GM19035 (cell line): ENCODE data around the gene FIG4.
"Not testable (repeated sequence)": the region's sequence is repeated elsewhere in the genome, so short reads cannot be mapped to it uniquely, and the experiment has no call there.

Experiments used
- ATAC-seq: cut with Tn5 transposase; IDR thresholded peaks from one replicate; pipeline ENCODE4 v1.9.1; 2021; ENCODE audit not compliant: unreplicated experiment

The FIG4 gene

GRCh38 chr6:109759098-109759955 lies 68.2 kb downstream of the FIG4 start:
- ATAC-seq = no peak

- ATAC-seq = no peak
Measured at GRCh38 chr6:109760208-109760607, 69.1 kb downstream of the FIG4 start.

- no peak for ATAC-seq
Measured at GRCh38 chr6:109762166-109762565, 71.1 kb downstream of the FIG4 start.

- ATAC-seq = no peak
Measured at GRCh38 chr6:109762769-109763441, 71.8 kb downstream of the FIG4 start.

- ATAC-seq = no peak
Measured at GRCh38 chr6:109766167-109766566, 75.1 kb downstream of the FIG4 start.

- no peak for ATAC-seq
Measured at GRCh38 chr6:109767961-109768360, 76.9 kb downstream of the FIG4 start.

GRCh38 chr6:109768485-109768884 lies 77.4 kb downstream of the FIG4 start:
- ATAC-seq = no peak

GRCh38 chr6:109769213-109769612 lies 78.1 kb downstream of the FIG4 start:
- no peak for ATAC-seq

- no peak for ATAC-seq
Measured at GRCh38 chr6:109770047-109770446, 79.0 kb downstream of the FIG4 start.

GRCh38 chr6:109770779-109771178 lies 79.7 kb downstream of the FIG4 start:
- ATAC-seq = no peak

GRCh38 chr6:109771939-109772755 lies 81.1 kb downstream of the FIG4 start:
- ATAC-seq = not testable (repeated sequence)

GRCh38 chr6:109772883-109773431 lies 81.9 kb downstream of the FIG4 start:
- ATAC-seq = no peak

GRCh38 chr6:109781001-109781400 lies 89.9 kb downstream of the FIG4 start:
- no peak for ATAC-seq

- ATAC-seq = no peak
Measured at GRCh38 chr6:109782491-109782999, 91.4 kb downstream of the FIG4 start.

GRCh38 chr6:109783250-109783986 lies 92.3 kb downstream of the FIG4 start:
- no peak for ATAC-seq

- ATAC-seq = no peak
Measured at GRCh38 chr6:109787312-109787711, 96.2 kb downstream of the FIG4 start.

GRCh38 chr6:109788687-109789086 lies 97.6 kb downstream of the FIG4 start:
- ATAC-seq = no peak

- ATAC-seq = no peak
Measured at GRCh38 chr6:109790131-109790530, 99.0 kb downstream of the FIG4 start.

- no peak for ATAC-seq
Measured at GRCh38 chr6:109791301-109791700, 100.2 kb downstream of the FIG4 start.

GRCh38 chr6:109793021-109793420 lies 101.9 kb downstream of the FIG4 start:
- no peak for ATAC-seq
